PC-3 (cell line): ENCODE data around the gene SESTD1. TPM values are rescaled to one million over a fixed set of nuclear protein-coding genes. Genes with fewer than 3 reads are reported as not detected.

Experiments
- ATAC-seq: fragments of 200-7000 bp; cut with Tn5 transposase; 2 replicates; pipeline ENCODE4 v1.9.1; 2020; ENCODE audit warnings: mild to moderate bottlenecking, moderate library complexity
- BruUV-seq: library from RNA; stranded (reverse); fragments of 400-500 nt; replicated peaks from 2 replicates; lab custom pipeline; 2021; lab: Mats Ljungman, UMichigan
- CTCF ChIA-PET: fragments of 300-600 bp; sonication (Branson Sonifier 250); formaldehyde crosslinking; loops from one replicate; lab custom pipeline; 2022; ENCODE audit warnings: antibody characterized with exemption; lab: Charles Lee
- POLR2A ChIA-PET: fragments of 300-600 bp; sonication (Branson Sonifier 250); formaldehyde crosslinking; loops from one replicate; lab custom pipeline; 2022; ENCODE audit warnings: antibody characterized with exemption; ENCODE audit not compliant: unreplicated experiment; lab: Charles Lee
- DNase-seq: peaks from one replicate; pipeline ENCODE4 v3.0.0-alpha.2; 2015
- H2AFZ ChIP-seq: fragments of 300-600 bp; sonication (generic); 2 replicates; pipeline ENCODE4 v1.6.0; 2016; ENCODE audit warnings: antibody characterized with exemption, low read length
- H3F3A ChIP-seq: fragments of 300-600 bp; sonication (generic); one replicate; pipeline ENCODE4 v1.6.0; 2017; ENCODE audit warnings: antibody characterized with exemption, low read length, control low read depth, mild to moderate bottlenecking; ENCODE audit not compliant: unreplicated experiment
- H3K27ac ChIP-seq: fragments of 300-600 bp; sonication (generic); 2 replicates; pipeline ENCODE4 v1.5.1; 2016; ENCODE audit warnings: mild to moderate bottlenecking, low read length
- H3K27me3 ChIP-seq: fragments of 300-600 bp; sonication (generic); 2 replicates; pipeline ENCODE4 v1.6.1; 2016; ENCODE audit warnings: low read length, mixed read lengths
- H3K36me3 ChIP-seq: fragments of 300-600 bp; sonication (generic); 2 replicates; pipeline ENCODE4 v1.6.1; 2016; ENCODE audit warnings: low read depth, mixed run types, low read length, mixed read lengths
- H3K4me1 ChIP-seq: fragments of 300-600 bp; sonication (generic); 2 replicates; pipeline ENCODE4 v1.5.1; 2016; ENCODE audit warnings: low read length; ENCODE audit not compliant: insufficient read depth
- H3K4me2 ChIP-seq: fragments of 300-600 bp; sonication (generic); 2 replicates; pipeline ENCODE4 v1.6.0; 2016; ENCODE audit warnings: low read length
- H3K4me3 ChIP-seq: fragments of 300-600 bp; sonication (generic); 2 replicates; pipeline ENCODE4 v1.5.1; 2016; ENCODE audit warnings: mild to moderate bottlenecking, low read length, mixed read lengths
- H3K79me2 ChIP-seq: fragments of 300-600 bp; sonication (generic); 2 replicates; pipeline ENCODE4 v1.6.1; 2017; ENCODE audit warnings: low read length, mixed read lengths
- H3K9ac ChIP-seq: fragments of 300-600 bp; sonication (generic); 2 replicates; pipeline ENCODE4 v1.6.0; 2016; ENCODE audit warnings: mild to moderate bottlenecking, low read length
- H3K9me2 ChIP-seq: fragments of 300-600 bp; sonication (generic); replicated peaks from 2 replicates; pipeline ENCODE4 v1.6.1; 2016; ENCODE audit warnings: mixed run types, low read length, mixed read lengths
- H3K9me3 ChIP-seq: fragments of 300-600 bp; sonication (generic); 2 replicates; pipeline ENCODE4 v1.6.1; 2016; ENCODE audit warnings: low read length, mixed read lengths
- H4K20me1 ChIP-seq: fragments of 300-600 bp; sonication (generic); 2 replicates; pipeline ENCODE4 v1.6.1; 2016; ENCODE audit warnings: low read length, mixed read lengths
- EZH2 ChIP-seq: fragments of 300-600 bp; sonication (generic); IDR thresholded peaks from one replicate; pipeline ENCODE4 v1.6.1; 2017; ENCODE audit warnings: antibody characterized with exemption, mild to moderate bottlenecking, low read length; ENCODE audit not compliant: unreplicated experiment
- EZH2phosphoT487 ChIP-seq: fragments of 300-600 bp; sonication (generic); IDR thresholded peaks from 2 replicates; pipeline ENCODE4 v1.6.1; 2018; ENCODE audit warnings: mild to moderate bottlenecking, antibody characterized with exemption, low read length, borderline replicate concordance
- intact Hi-C: fragments of 100-400 bp; cut with micrococcal nuclease; formaldehyde crosslinking; loops from 2 replicates; pipeline ENCODE4 v1.9.0; 2023
- total RNA-seq: library from RNA; depleted of rRNA; stranded (reverse); fragments of >200 nt; gene quantifications from 2 replicates; pipeline ENCODE4 v1.2.3, GENCODE V29; 2014
- TF ChIP-seq, protein P1 (sequence below): fragments of 300-600 bp; sonication (generic); conservative IDR thresholded peaks from 2 replicates; pipeline ENCODE4 v1.5.1; 2017; ENCODE audit warnings: antibody characterized with exemption, low read depth, mild to moderate bottlenecking, low read length

Gene SESTD1
- total RNA-seq, 1 experiment from 2014 or later = 12.2 TPM

DNA sequence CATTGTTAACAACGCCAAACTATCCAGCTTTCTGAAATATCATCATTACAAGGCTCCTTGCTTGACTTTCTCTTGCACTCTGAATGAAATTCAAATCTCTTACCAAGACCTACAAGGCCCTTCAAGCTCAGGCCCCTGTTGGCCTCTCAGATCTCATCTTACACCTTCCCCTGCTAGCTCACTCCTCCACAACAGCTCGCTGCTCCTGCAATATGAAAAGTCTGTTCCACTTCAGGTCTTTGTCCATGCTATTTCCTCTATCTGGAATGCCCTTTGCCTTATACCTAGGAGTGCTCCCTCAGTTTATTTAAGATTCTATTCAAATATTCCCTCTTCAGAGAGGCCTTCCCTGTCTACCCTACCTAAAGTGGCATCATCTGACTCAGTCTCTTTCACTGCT is 91.7 kb downstream of the SESTD1 start:
- no peak overlapping the region for H3K9ac ChIP-seq
- POLR2A ChIA-PET = no interaction called here
- TF ChIP-seq, protein P1, sequence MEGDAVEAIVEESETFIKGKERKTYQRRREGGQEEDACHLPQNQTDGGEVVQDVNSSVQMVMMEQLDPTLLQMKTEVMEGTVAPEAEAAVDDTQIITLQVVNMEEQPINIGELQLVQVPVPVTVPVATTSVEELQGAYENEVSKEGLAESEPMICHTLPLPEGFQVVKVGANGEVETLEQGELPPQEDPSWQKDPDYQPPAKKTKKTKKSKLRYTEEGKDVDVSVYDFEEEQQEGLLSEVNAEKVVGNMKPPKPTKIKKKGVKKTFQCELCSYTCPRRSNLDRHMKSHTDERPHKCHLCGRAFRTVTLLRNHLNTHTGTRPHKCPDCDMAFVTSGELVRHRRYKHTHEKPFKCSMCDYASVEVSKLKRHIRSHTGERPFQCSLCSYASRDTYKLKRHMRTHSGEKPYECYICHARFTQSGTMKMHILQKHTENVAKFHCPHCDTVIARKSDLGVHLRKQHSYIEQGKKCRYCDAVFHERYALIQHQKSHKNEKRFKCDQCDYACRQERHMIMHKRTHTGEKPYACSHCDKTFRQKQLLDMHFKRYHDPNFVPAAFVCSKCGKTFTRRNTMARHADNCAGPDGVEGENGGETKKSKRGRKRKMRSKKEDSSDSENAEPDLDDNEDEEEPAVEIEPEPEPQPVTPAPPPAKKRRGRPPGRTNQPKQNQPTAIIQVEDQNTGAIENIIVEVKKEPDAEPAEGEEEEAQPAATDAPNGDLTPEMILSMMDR = no peak
- TF ChIP-seq EZH2phosphoT487 = no peak
- no peak for TF ChIP-seq EZH2
- H3K9me2 ChIP-seq = no peaks in the 10 kb centered on the region
- H3K27me3 ChIP-seq = no peaks in the 10 kb centered on the region
- no peak overlapping the region for H2AFZ ChIP-seq
- CTCF ChIA-PET = no interaction called here
- H4K20me1 ChIP-seq = no peaks in the 10 kb centered on the region
- BruUV-seq = no TSS peak
- intact Hi-C loops = no loop called here
- H3K4me3 ChIP-seq = no peak overlapping the region
- H3K27ac ChIP-seq = no peak overlapping the region
- H3K36me3 ChIP-seq = no peaks in the 10 kb centered on the region; the same call in 1 of the 2 replicates
- H3K4me2 ChIP-seq = no peak overlapping the region
- DNase-seq (no peak), ATAC-seq (no peak)
- H3F3A ChIP-seq = no peaks in the 10 kb centered on the region
- H3K9me3 ChIP-seq = no peaks in the 10 kb centered on the region
- no peaks in the 10 kb centered on the region for H3K4me1 ChIP-seq
- no peaks in the 10 kb centered on the region for H3K79me2 ChIP-seq

DNA sequence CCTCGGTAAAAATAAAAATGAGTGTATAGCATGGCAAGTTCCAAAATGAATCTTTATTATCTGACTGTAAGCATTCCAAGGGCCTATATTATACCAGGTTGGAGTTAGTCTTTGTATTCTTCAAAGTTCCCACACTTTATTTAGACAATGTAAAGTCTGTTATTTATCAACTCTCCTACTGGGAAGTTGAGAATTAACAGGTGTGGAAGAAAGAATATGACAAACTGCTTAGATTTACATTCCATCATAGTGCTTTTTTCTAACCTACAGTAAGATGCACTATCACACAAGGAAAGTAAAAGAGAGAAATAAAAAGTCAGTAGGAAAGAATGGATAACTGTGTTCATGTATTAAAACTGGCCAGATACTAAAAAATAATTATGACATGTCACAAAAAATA is 93.3 kb downstream of the SESTD1 start:
- Histone ChIP-seq H3K4me1 (no peaks in the 10 kb centered on the region), H3K36me3 (no peaks in the 10 kb centered on the region; the same call in 1 of the 2 replicates), H4K20me1 (no peaks in the 10 kb centered on the region), H3F3A (no peaks in the 10 kb centered on the region), H3K9me2 (no peaks in the 10 kb centered on the region), H3K27me3 (no peaks in the 10 kb centered on the region), H3K27ac (no peak overlapping the region), H3K4me2 (no peak overlapping the region), H2AFZ (no peak overlapping the region), H3K9ac (no peak overlapping the region), H3K4me3 (no peak overlapping the region), H3K9me3 (no peaks in the 10 kb centered on the region), H3K79me2 (no peaks in the 10 kb centered on the region)
- no peak for TF ChIP-seq EZH2phosphoT487
- no peak for TF ChIP-seq EZH2
- TF ChIP-seq, protein P1 = no peak
- BruUV-seq = TSS peak; percentile 9
- DNase-seq (no peak), ATAC-seq (no peak)
- intact Hi-C loops = no loop called here
- CTCF ChIA-PET = no interaction called here
- POLR2A ChIA-PET = no interaction called here

DNA sequence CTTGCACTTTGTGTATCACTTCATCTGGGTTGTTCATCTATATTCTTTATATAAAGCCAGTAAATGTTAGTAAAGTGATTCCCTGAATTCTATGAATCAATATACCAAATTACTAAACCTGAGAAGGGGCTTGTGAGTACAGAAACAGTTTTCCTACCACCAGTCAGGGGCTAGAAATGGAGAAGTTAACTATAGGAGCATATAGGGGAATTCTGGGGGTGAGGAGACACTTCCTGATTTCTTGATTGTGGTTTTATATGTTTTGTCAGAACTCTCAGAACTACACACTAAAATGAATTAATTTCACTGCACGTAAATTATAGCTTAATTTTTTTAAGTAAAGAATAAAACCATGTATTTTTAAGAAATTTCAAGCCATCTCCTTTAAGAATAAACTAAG is 93.7 kb downstream of the SESTD1 start:
- ATAC-seq (no peak), DNase-seq (no peak)
- Histone ChIP-seq H3F3A (no peaks in the 10 kb centered on the region), H3K9me3 (no peaks in the 10 kb centered on the region), H3K4me3 (no peak overlapping the region), H3K36me3 (no peaks in the 10 kb centered on the region; the same call in 1 of the 2 replicates), H2AFZ (no peak overlapping the region), H4K20me1 (no peaks in the 10 kb centered on the region), H3K79me2 (no peaks in the 10 kb centered on the region), H3K9ac (no peak overlapping the region), H3K27me3 (no peaks in the 10 kb centered on the region), H3K27ac (no peak overlapping the region), H3K9me2 (no peaks in the 10 kb centered on the region), H3K4me2 (no peak overlapping the region), H3K4me1 (no peaks in the 10 kb centered on the region)
- POLR2A ChIA-PET = no interaction called here
- CTCF ChIA-PET = no interaction called here
- intact Hi-C loops = no loop called here
- BruUV-seq = no TSS peak
- TF ChIP-seq, protein P1 = no peak
- no peak for TF ChIP-seq EZH2phosphoT487
- no peak for TF ChIP-seq EZH2
